Thyroid gland (tissue), 4 donors: ENCODE data around the gene SHTN1. TPM values are rescaled to one million over a fixed set of nuclear protein-coding genes. Genes with fewer than 3 reads are reported as not detected.
A peak's percentile ranks its signal among the peaks of the same experiment; 100 is the strongest.

Experiments used
- DNase-seq, 2 donors: peaks; one replicate each; pipeline ENCODE4 v3.0.0-alpha.2; 2019
- H3K27ac ChIP-seq, 3 donors: fragments of 200-600 bp; sonication (generic); 1 replicate in 2 of 3; 2 replicates in 1 of 3; pipeline ENCODE4 v1.5.1; 2016 to 2019; ENCODE audit warnings: mild to moderate bottlenecking in 1 of 3, moderate library complexity in 1 of 3
- H3K27me3 ChIP-seq: fragments of 200-600 bp; sonication (generic); one replicate; pipeline ENCODE4 v1.5.1; 2019
- H3K36me3 ChIP-seq, 2 donors: fragments of 200-600 bp; sonication (generic); one replicate each; pipeline ENCODE4 v1.5.1; 2016 to 2019
- H3K4me1 ChIP-seq, 2 donors: fragments of 200-600 bp; sonication (generic); one replicate each; pipeline ENCODE4 v1.5.1; 2017 to 2019
- H3K4me3 ChIP-seq, 3 donors: fragments of 200-600 bp; sonication (generic); replicated peaks in 1 of 3; 1 replicate in 2 of 3; 2 replicates in 1 of 3; pipeline ENCODE4 v1.5.1; 2016; ENCODE audit warnings: mild to moderate bottlenecking in 1 of 3
- H3K9me3 ChIP-seq: fragments of 200-600 bp; sonication (generic); one replicate; pipeline ENCODE4 v1.5.1; 2017
- CTCF ChIP-seq, 6 experiments: fragments of 200-600 bp in 3 of 6; fragments of 450-650 bp in 3 of 6; sonication (generic) in 3 of 6; IDR thresholded peaks; one replicate each; pipeline ENCODE4 v1.5.1; 2016 to 2019; ENCODE audit warnings: antibody characterized with exemption in 6 of 6, mild to moderate bottlenecking in 2 of 6, inconsistent platforms in 1 of 6, moderate library complexity in 1 of 6
- POLR2A ChIP-seq, 2 donors: fragments of 450-650 bp; IDR thresholded peaks; one replicate each; pipeline ENCODE4 v1.6.1; 2017; ENCODE audit warnings: antibody characterized with exemption in 2 of 2, mild to moderate bottlenecking in 2 of 2, moderate library complexity in 1 of 2
- WGBS, 2 donors: methylation state at CpG; one replicate each; pipeline ENCODE4 v1.1.5; 2017; 5-methylcytosine and 5-hydroxymethylcytosine counted together
- intact Hi-C: fragments of 100-400 bp; cut with DNase I; formaldehyde crosslinking; loops from one replicate; pipeline ENCODE4 v1.15.1; 2023
- total RNA-seq, 4 donors: library from RNA; depleted of rRNA; stranded (reverse); fragments of >200 nt; gene quantifications; one replicate each; pipeline ENCODE4 v1.2.3, GENCODE V29; 2016

The SHTN1 gene
- total RNA-seq, 4 donors from 2014 or later = 31.6 to 103 (median 37.7) TPM

- no peak for TF ChIP-seq CTCF (IDR thresholded peaks at IDR 0.05)
- TF ChIP-seq POLR2A (IDR thresholded peaks at IDR 0.05) = no peak
- DNase-seq = no peak
- H3K9me3 ChIP-seq = no peaks in the 10 kb centered on the region
- H3K4me1 ChIP-seq = no peaks in the 10 kb centered on the region
- peaks cover 0 to 9% of the 10 kb centered on the region in 2 donors for H3K36me3 ChIP-seq
- intact Hi-C loops = no loop called here
- no peak overlapping the region for H3K4me3 ChIP-seq
- H3K27me3 ChIP-seq = no peaks in the 10 kb centered on the region
- H3K27ac ChIP-seq = no peak overlapping the region
- WGBS, 2 donors = 79 to 97% methylated on average over 1 of the region's 1 CpG
These were observed 91.3 kb downstream of the SHTN1 start for GRCh38 chr10:116913695-116914094.

- intact Hi-C loops = no loop called here
- 14 to 42% methylated on average over 1 of the region's 1 CpG for WGBS, 2 donors
- Histone ChIP-seq H3K4me1 (no peaks in the 10 kb centered on the region), H3K4me3 (no peak overlapping the region), H3K9me3 (no peaks in the 10 kb centered on the region), H3K27ac (no peak overlapping the region), H3K36me3 (peaks cover 0 to 9% of the 10 kb centered on the region in 2 donors), H3K27me3 (no peaks in the 10 kb centered on the region)
- DNase-seq = peak; percentile 17 to 34
- TF ChIP-seq POLR2A (IDR thresholded peaks at IDR 0.05) (no peak), CTCF (IDR thresholded peaks at IDR 0.05) (no peak)
These were observed 92.8 kb downstream of the SHTN1 start for GRCh38 chr10:116912162-116912561.

- Histone ChIP-seq H3K4me3 (no peak overlapping the region), H3K36me3 (peaks cover 0 to 12% of the 10 kb centered on the region in 2 donors), H3K27me3 (no peaks in the 10 kb centered on the region), H3K4me1 (no peaks in the 10 kb centered on the region), H3K27ac (no peak overlapping the region), H3K9me3 (no peaks in the 10 kb centered on the region)
- no peak for DNase-seq
- WGBS, 2 donors = 86 to 94% methylated on average over 3 of the region's 3 CpGs
- TF ChIP-seq CTCF (IDR thresholded peaks at IDR 0.05) (no peak), POLR2A (IDR thresholded peaks at IDR 0.05) (no peak)
- intact Hi-C loops = no loop called here
These were observed 94.1 kb downstream of the SHTN1 start for GRCh38 chr10:116910910-116911309.

- Histone ChIP-seq H3K27ac (no peak overlapping the region), H3K36me3 (peaks cover 0 to 15% of the 10 kb centered on the region in 2 donors), H3K27me3 (no peaks in the 10 kb centered on the region), H3K9me3 (no peaks in the 10 kb centered on the region), H3K4me1 (no peaks in the 10 kb centered on the region), H3K4me3 (no peak overlapping the region)
- intact Hi-C loops = no loop called here
- no peak for TF ChIP-seq CTCF (IDR thresholded peaks at IDR 0.05)
- no peak for TF ChIP-seq POLR2A (IDR thresholded peaks at IDR 0.05)
- 82 to 83% methylated on average over 1 of the region's 1 CpG for WGBS, 2 donors
- no peak for DNase-seq
These were observed 95.7 kb downstream of the SHTN1 start for GRCh38 chr10:116909307-116909706.

GRCh38 chr10:116907245-116907987, 97.6 kb downstream of the SHTN1 start:
- DNase-seq = no peak
- no peak overlapping the region for H3K27ac ChIP-seq
- intact Hi-C loops = no loop called here
- no peak for TF ChIP-seq POLR2A (IDR thresholded peaks at IDR 0.05)
- TF ChIP-seq CTCF (IDR thresholded peaks at IDR 0.05) = no peak
- WGBS, 2 donors = 81 to 84% methylated on average over 6 of the region's 6 CpGs
- no peaks in the 10 kb centered on the region for H3K9me3 ChIP-seq
- no peaks in the 10 kb centered on the region for H3K4me1 ChIP-seq
- peaks cover 0 to 12% of the 10 kb centered on the region in 2 donors for H3K36me3 ChIP-seq
- no peaks in the 10 kb centered on the region for H3K27me3 ChIP-seq
- H3K4me3 ChIP-seq = no peak overlapping the region
